Spinal cord (tissue), 10 donors: ENCODE measurements around the gene PDE4D. TPM values are rescaled to one million over a fixed set of nuclear protein-coding genes. Genes with fewer than 3 reads are reported as not detected.

Source experiments
- DNase-seq, 6 donors: peaks; one replicate each; pipeline versions ENCODE4 v3.0.0 to v3.0.0-alpha.2; 2013 to 2015; ENCODE audit warnings: low spot score in 6 of 6, low read depth in 4 of 6
- H3K27ac ChIP-seq: one replicate; pipeline ENCODE4 v1.5.1; 2013; ENCODE audit warnings: low read depth, low read length, control low read depth
- H3K27me3 ChIP-seq: one replicate; pipeline ENCODE4 v1.6.1; 2013; ENCODE audit warnings: low read length; ENCODE audit not compliant: control insufficient read depth, insufficient read depth
- H3K36me3 ChIP-seq: one replicate; pipeline ENCODE4 v1.6.1; 2013; ENCODE audit warnings: low read length; ENCODE audit not compliant: control insufficient read depth, insufficient read depth
- H3K4me1 ChIP-seq: one replicate; pipeline ENCODE4 v1.6.1; 2013; ENCODE audit warnings: low read length; ENCODE audit not compliant: control insufficient read depth, insufficient read depth
- H3K4me3 ChIP-seq: one replicate; pipeline ENCODE4 v1.5.1; 2013; ENCODE audit warnings: low read depth, low read length, control low read depth
- H3K9me3 ChIP-seq: one replicate; pipeline ENCODE4 v1.6.1; 2013; ENCODE audit warnings: low read length; ENCODE audit not compliant: control insufficient read depth, insufficient read depth
- WGBS: methylation state at CpG from one replicate; pipeline ENCODE4 v1.1.5; 2013; ENCODE audit warnings: missing lambda C conversion rate; ENCODE audit not compliant: insufficient coverage; 5-methylcytosine and 5-hydroxymethylcytosine counted together
- polyA plus RNA-seq, 2 donors: library from polyadenylated mRNA; unstranded; fragments of 120-200 nt; gene quantifications; one replicate each; pipeline ENCODE4 v1.2.1, GENCODE V29; 2013; ENCODE audit not compliant: insufficient read length in 2 of 2
- total RNA-seq, 2 donors: library from RNA; depleted of rRNA in 1 of 2; stranded (reverse); fragments of 120-200 nt in 1 of 2; fragments of >200 nt in 1 of 2; gene quantifications; one replicate each; pipeline versions ENCODE4 v1.2.3 to v1.2.4, GENCODE V29; 2013 to 2014
- donor health status: healthy.

Gene PDE4D
- total and polyA plus RNA-seq, 4 donors, result 16.1 to 84.0 (median 37.0) TPM

GRCh38 chr5:59351076-59351794, 542.3 kb downstream of the PDE4D start:
- WGBS, result no CpG with 5 or more reads among the region's 4 CpGs
- Histone ChIP-seq H3K27ac (no peak overlapping the region), H3K4me1 (no peaks in the 10 kb centered on the region), H3K36me3 (no peaks in the 10 kb centered on the region), H3K9me3 (no peaks in the 10 kb centered on the region), H3K4me3 (no peak overlapping the region), H3K27me3 (no peaks in the 10 kb centered on the region)
- peak in 2 of 6 donors; percentile 37 to 65 for DNase-seq

DNA sequence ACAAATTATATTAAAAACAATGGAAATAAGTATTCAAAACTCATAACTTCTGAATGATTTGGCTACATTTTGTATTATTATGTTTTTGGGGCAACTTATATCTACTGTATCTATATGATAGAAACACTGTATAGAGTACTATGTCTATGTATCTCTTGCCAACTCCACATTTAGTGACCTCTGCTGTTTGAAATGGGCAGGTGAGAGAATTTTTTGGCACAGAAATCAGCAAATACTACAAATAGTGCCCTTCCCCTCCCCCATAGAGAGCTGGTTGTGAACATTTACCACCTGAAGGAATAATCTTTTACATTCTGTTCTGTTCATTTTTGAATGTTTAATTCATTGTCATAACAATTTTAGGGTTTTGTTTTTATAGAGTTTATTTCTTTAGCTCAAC, 545.3 kb downstream of the PDE4D start:
- no peak for DNase-seq
- H3K36me3 ChIP-seq, result no peaks in the 10 kb centered on the region
- H3K4me3 ChIP-seq, result no peak overlapping the region
- H3K27ac ChIP-seq, result no peak overlapping the region
- no peaks in the 10 kb centered on the region for H3K27me3 ChIP-seq
- H3K4me1 ChIP-seq, result no peaks in the 10 kb centered on the region
- H3K9me3 ChIP-seq, result no peaks in the 10 kb centered on the region

GRCh38 chr5:59346982-59347381, 546.5 kb downstream of the PDE4D start:
- H3K9me3 ChIP-seq, result no peaks in the 10 kb centered on the region
- no peak overlapping the region for H3K27ac ChIP-seq
- DNase-seq, result no peak
- no peaks in the 10 kb centered on the region for H3K36me3 ChIP-seq
- no peak overlapping the region for H3K4me3 ChIP-seq
- no CpG with 5 or more reads among the region's 1 CpG for WGBS
- no peaks in the 10 kb centered on the region for H3K27me3 ChIP-seq
- H3K4me1 ChIP-seq, result no peaks in the 10 kb centered on the region

- H3K27me3 ChIP-seq, result no peaks in the 10 kb centered on the region
- no peak for DNase-seq
- H3K4me1 ChIP-seq, result no peaks in the 10 kb centered on the region
- H3K36me3 ChIP-seq, result no peaks in the 10 kb centered on the region
- H3K4me3 ChIP-seq, result no peak overlapping the region
- H3K27ac ChIP-seq, result no peak overlapping the region
- 83% methylated on average over 1 of the region's 7 CpGs for WGBS
- no peaks in the 10 kb centered on the region for H3K9me3 ChIP-seq
Observed at GRCh38 chr5:59346514-59346913, 547.0 kb downstream of the PDE4D start.

DNA sequence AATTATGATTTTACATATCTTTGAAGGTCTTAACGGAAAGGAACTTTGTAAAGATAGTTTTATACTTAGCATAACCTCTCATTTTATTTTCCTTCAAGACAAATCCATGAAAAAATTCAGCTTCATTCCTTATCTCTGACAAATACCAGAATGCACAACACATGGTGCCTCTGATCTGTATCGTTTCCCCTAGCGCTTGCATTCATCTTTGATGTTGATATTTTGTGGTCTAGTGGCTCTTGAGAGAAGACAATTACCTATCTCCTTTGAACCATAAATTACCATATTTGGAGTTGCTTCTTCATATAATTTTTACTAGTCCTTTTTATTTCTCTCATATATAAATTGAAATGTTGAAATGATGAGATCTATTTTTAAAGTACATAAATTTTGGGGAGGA, 551.3 kb downstream of the PDE4D start:
- DNase-seq, result no peak
- no peak overlapping the region for H3K27ac ChIP-seq
- H3K36me3 ChIP-seq, result no peaks in the 10 kb centered on the region
- H3K4me1 ChIP-seq, result no peaks in the 10 kb centered on the region
- H3K4me3 ChIP-seq, result no peak overlapping the region
- no peaks in the 10 kb centered on the region for H3K9me3 ChIP-seq
- WGBS, result no CpG with 5 or more reads among the region's 3 CpGs
- H3K27me3 ChIP-seq, result no peaks in the 10 kb centered on the region

DNA sequence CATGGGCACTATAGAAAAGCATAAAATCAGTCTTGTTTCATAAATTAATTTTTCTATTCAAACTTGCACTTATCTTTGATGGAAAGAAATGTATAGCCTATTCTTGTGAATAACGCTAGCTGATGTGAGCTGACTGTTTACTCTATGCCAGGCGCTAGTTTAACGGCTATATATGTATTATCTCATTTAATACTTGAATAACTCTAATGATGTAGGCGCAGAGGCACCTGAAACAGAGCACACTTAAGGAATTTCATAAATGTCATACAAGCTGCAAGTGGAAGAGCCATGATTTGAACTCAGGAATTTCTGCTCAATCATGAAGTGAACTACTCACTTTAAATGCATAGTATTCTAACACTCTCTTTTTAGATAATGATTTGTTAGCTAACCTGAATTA, 551.8 kb downstream of the PDE4D start:
- no peak overlapping the region for H3K4me3 ChIP-seq
- H3K9me3 ChIP-seq, result no peaks in the 10 kb centered on the region
- no peak for DNase-seq
- H3K36me3 ChIP-seq, result no peaks in the 10 kb centered on the region
- no peaks in the 10 kb centered on the region for H3K27me3 ChIP-seq
- H3K4me1 ChIP-seq, result no peaks in the 10 kb centered on the region
- WGBS, result no CpG with 5 or more reads among the region's 4 CpGs
- no peak overlapping the region for H3K27ac ChIP-seq

DNA sequence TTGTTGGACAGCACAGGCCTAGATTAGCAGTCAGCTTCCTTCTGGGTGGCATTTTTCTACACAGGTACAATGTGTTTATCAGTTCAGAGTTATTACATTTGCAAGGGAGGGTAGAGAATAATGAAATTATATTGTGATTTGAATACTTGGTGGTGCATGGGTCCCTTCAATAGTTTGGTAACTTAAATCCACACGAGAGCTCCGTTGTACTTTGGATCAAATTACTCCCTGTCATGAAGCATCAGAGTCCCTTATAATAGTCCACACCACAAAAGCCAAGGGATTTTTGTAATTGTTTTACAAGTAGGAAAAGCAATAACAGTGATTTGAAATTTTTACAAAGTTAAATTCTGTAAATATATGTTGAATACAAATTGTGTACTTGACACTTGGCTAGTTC, 552.4 kb downstream of the PDE4D start:
- Histone ChIP-seq H3K27ac (no peak overlapping the region), H3K27me3 (no peaks in the 10 kb centered on the region), H3K4me3 (no peak overlapping the region), H3K9me3 (no peaks in the 10 kb centered on the region), H3K4me1 (no peaks in the 10 kb centered on the region), H3K36me3 (no peaks in the 10 kb centered on the region)
- no CpG with 5 or more reads among the region's 2 CpGs for WGBS
- no peak for DNase-seq

DNA sequence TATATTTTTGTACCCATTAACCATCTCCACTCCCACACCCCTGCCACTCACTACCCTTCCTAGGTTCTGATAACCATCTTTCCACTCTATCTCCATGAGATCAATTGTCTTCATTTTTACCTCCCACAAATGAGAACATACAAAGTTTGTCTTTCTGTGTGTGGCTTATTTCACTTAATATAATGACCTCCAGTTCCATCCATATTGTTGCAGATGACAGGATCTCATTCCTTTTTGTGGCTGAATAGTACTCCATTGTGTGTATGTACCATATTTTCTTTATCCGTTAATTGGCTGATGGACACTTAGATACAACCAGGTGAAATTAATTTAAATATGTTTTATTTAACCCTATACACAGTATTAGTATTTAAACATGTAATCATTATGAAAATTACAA, 552.9 kb downstream of the PDE4D start:
- Histone ChIP-seq H3K27me3 (no peaks in the 10 kb centered on the region), H3K27ac (no peak overlapping the region), H3K9me3 (no peaks in the 10 kb centered on the region), H3K4me1 (no peaks in the 10 kb centered on the region), H3K36me3 (no peaks in the 10 kb centered on the region), H3K4me3 (no peak overlapping the region)
- DNase-seq, result no peak
- no CpG with 5 or more reads among the region's 1 CpG for WGBS

DNA sequence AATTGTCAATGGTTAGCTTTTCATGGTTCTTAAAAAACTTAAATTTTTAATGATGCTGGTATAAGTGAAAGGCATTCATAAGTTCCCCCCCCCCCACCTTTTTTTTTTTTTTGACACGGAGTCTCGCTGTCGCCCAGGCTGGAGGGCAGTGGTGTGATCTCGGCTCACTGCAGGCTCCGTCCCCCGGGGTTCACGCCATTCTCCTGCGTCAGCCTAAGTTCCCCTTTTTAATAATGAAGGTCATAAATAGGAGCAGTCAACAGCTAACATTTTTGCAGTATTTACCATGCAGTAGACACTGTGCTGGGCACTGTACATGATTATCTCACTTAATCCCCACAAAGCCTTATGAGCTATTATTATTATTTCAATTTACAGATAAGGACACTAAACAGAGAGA, 556.3 kb downstream of the PDE4D start:
- H3K27me3 ChIP-seq, result no peaks in the 10 kb centered on the region
- no peaks in the 10 kb centered on the region for H3K36me3 ChIP-seq
- no peaks in the 10 kb centered on the region for H3K4me1 ChIP-seq
- no peaks in the 10 kb centered on the region for H3K9me3 ChIP-seq
- no CpG with 5 or more reads among the region's 8 CpGs for WGBS
- DNase-seq, result no peak
- no peak overlapping the region for H3K4me3 ChIP-seq
- H3K27ac ChIP-seq, result no peak overlapping the region

DNA sequence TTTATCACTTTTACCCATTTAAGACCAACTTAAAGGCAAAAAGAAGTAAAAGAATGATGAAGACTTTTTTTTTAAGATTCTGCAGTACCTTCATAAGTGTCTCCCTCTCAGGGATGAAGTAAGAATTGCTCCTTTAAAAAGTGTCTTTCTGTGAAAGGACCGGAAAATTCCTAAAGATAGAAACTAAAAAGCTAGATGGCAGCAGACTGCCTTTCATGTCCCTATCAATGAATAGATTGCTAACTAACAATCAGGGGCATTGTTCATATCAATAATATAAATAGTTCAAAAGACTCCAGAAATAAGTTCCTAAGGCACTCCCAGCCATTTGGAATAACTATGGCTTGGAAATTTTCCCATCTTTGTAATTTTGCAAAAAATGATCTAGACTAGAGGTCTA, 558.0 kb downstream of the PDE4D start:
- Histone ChIP-seq H3K27ac (no peak overlapping the region), H3K9me3 (no peaks in the 10 kb centered on the region), H3K27me3 (no peaks in the 10 kb centered on the region), H3K36me3 (no peaks in the 10 kb centered on the region), H3K4me1 (no peaks in the 10 kb centered on the region), H3K4me3 (no peak overlapping the region)
- no peak for DNase-seq
- WGBS, result no CpG with 5 or more reads among the region's 1 CpG
